ENCODE results near the gene ADAMTS12.

Gene ADAMTS12

GRCh38 chr5:33807771-33808170, 84.0 kb downstream of the ADAMTS12 start:
- no peak for TF ChIP-seq CTCF (IDR thresholded peaks at IDR 0.05; ENCODE audit: extremely low read depth, missing control alignments)
- no peak for DNase-seq (ENCODE audit: low spot score)

GRCh38 chr5:33806738-33807442, 84.9 kb downstream of the ADAMTS12 start:
- DNase-seq (ENCODE audit: low spot score), result no peak

GRCh38 chr5:33801292-33801691, 90.5 kb downstream of the ADAMTS12 start:
- DNase-seq (ENCODE audit: low spot score), result no peak
- no peak for TF ChIP-seq CTCF (IDR thresholded peaks at IDR 0.05; ENCODE audit: extremely low read depth, missing control alignments)

More at GRCh38 chr5:33806738-33807442, 84.9 kb downstream of the ADAMTS12 start:
- TF ChIP-seq CTCF (IDR thresholded peaks at IDR 0.05; ENCODE audit: extremely low read depth, missing control alignments), result no peak

GRCh38 chr5:33800241-33800950, 91.4 kb downstream of the ADAMTS12 start:
- TF ChIP-seq CTCF (IDR thresholded peaks at IDR 0.05; ENCODE audit: extremely low read depth, missing control alignments), result no peak
- DNase-seq (ENCODE audit: low spot score), result no peak

GRCh38 chr5:33795496-33795895, 96.3 kb downstream of the ADAMTS12 start:
- TF ChIP-seq CTCF (IDR thresholded peaks at IDR 0.05; ENCODE audit: extremely low read depth, missing control alignments), result no peak
- DNase-seq (ENCODE audit: low spot score), result no peak

GRCh38 chr5:33794550-33795181, 97.1 kb downstream of the ADAMTS12 start:
- TF ChIP-seq CTCF (IDR thresholded peaks at IDR 0.05; ENCODE audit: extremely low read depth, missing control alignments), result no peak
- DNase-seq (ENCODE audit: low spot score), result no peak
